GM19397 (cell line): ENCODE data around the gene NUP210L.
"Not testable (repeated sequence)": the region's sequence is repeated elsewhere in the genome, so short reads cannot be mapped to it uniquely, and the experiment has no call there.

Source experiments
- ATAC-seq: cut with Tn5 transposase; IDR thresholded peaks from one replicate; pipeline ENCODE4 v1.9.1; 2021; ENCODE audit warnings: mild to moderate bottlenecking, moderate library complexity; ENCODE audit not compliant: unreplicated experiment

NUP210L gene

DNA sequence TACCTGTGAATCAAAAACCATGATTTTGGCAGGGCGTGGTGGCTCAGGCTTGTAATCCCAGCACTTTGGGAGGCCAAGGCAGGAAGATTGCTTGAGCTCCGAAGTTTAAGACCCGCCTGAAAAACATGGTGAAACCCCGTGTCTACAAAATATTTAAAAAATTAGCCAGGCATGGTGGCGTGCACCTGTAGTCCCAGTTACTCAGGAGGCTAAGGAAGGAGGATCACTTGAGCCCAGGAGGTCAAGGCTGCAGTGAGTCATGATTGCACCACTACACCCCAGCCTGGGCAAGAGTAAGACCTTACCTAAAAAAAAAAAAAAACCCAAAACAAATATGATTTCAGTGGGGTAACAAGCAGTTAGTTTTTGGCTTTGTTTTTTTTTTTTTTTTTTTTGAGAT is 54.7 kb downstream of the NUP210L start:
- ATAC-seq, result not testable (repeated sequence)

DNA sequence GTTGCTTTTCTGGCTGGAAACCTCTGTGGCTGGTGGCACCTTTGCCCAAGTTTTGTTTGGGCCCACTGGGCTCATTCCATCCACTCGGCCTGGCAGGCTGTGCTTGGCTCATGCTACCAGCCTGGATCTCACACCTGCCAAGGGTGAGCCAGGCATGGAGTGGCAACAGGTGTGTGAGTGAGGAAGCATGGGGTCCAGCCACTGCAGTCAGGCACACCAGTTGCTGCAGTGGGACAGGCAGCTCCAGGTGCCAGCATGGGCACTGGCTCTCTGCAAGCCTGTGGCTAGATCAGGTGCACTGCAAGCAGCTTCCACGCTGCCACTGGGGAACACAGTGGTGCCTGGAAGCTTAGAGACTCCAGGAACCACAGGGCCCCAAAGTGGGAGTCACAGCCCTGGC is 57.0 kb downstream of the NUP210L start:
- no peak for ATAC-seq

- no peak for ATAC-seq
Observed at GRCh38 chr1:154095456-154096060, 59.3 kb downstream of the NUP210L start.

GRCh38 chr1:154094411-154094810 is 60.5 kb downstream of the NUP210L start:
- no peak for ATAC-seq

DNA sequence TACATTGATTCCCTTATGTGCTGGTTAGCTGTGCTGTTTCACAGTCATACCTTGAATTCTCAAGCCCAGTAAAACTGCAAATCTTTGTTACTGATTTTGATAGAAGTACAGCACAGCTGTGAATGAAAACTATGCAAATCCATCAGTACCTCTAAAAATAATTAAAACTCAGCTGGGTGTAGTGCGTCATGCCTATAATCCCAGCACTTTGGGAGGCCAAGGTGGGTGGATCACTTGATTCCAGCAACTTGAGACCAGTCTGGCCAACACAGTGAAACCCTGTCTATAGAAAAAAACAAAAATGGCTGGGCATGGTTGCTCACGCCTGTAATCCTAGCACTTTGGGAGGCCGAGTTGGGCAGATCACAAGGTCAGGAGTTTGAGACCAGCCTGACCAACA is 61.2 kb downstream of the NUP210L start:
- no peak for ATAC-seq

DNA sequence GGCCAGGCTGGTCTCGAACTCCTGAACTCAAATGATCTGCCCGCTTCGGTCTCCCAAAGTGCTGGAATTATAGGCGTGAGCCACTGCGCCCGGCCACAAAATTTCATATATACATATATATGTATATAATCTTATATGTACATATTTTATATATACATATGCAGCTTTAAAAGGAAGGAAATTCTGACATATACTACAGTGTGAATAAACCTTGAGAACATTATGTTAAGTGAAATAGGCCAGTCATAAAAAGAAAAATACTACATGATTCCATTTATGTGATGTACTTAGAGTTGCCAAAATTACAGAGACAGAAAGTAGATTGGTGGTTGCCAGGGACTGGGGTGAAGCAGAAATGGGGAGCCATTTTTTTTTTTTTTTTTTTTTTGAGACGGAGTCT is 63.2 kb downstream of the NUP210L start:
- no peak for ATAC-seq

DNA sequence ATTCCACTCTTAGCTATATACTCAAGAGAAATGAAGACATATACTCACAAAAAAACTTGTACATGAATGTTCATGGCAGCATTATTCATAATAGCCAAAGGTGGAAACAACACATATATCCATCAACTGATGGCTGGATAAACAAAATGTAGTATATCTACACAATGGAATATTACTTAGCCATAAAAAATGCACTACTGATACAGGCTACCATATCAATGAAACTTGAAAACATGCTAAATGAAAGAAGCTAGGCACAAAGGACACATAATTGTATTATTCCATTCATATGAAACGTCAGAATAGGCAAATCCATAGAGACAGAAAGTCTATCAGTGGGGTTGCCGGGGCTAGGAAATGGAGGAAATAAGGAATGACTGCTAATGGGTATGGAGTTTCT is 67.3 kb downstream of the NUP210L start:
- no peak for ATAC-seq

- ATAC-seq, result not testable (repeated sequence)
Observed at GRCh38 chr1:154083057-154083456, 71.8 kb downstream of the NUP210L start.

DNA sequence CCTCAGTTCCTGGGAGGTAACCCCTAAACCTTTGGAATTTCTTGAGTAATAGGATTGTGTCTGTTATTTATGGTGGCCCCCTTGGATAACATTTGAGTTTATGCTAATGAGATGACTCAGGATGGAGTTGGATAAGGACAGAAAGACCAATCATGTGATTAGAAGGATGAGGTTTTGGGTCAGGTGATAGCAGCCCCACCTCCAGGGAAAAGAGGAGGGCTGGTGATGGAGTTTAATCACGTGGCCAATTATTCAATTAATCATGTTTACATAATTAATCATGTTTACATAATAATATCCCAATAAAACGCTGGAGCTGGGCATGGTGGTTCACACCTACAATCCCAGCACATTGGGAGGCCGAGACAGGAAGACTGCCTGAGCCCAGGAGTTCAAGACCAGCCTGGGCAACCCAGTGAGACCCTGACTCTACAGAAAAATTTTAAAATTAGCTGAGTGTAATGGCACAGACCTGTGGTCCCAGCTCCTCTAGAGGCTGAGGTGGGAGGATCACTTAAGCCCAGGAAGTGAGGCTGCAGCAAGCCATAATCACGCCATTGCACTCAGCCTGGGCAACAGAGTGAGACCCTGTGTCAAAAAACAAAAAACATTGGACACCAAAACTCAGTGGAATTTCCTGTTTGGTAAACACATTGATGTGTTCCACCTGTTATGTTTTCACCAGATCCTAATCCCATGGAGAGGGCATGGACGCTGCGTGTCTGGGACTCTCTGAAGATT is 73.3 kb downstream of the NUP210L start:
- ATAC-seq, result no peak

GRCh38 chr1:154076413-154076812 is 78.5 kb downstream of the NUP210L start:
- no peak for ATAC-seq

DNA sequence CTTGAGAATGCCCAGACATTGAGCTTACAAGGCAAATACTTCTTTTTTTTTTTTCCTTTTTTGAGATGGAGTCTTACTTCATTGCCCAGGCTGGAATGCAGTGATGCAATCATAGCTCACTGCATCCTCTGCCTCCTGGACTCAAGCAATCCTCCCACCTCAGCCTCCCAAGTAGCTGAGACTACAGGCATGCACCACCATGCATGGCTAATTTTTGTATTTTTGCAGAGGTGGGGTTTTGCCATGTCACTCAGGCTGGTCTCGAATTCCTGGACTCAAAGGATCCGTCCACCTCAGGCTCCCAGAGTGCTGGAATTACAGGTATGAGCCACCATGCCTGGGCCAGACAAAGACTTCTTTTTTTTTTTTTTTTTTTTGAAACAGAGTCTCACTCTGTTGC is 79.1 kb downstream of the NUP210L start:
- no peak for ATAC-seq

GRCh38 chr1:154062309-154062708 is 92.6 kb downstream of the NUP210L start:
- ATAC-seq, result no peak

GRCh38 chr1:154047436-154047835 is 107.4 kb downstream of the NUP210L start:
- not testable (repeated sequence) for ATAC-seq

DNA sequence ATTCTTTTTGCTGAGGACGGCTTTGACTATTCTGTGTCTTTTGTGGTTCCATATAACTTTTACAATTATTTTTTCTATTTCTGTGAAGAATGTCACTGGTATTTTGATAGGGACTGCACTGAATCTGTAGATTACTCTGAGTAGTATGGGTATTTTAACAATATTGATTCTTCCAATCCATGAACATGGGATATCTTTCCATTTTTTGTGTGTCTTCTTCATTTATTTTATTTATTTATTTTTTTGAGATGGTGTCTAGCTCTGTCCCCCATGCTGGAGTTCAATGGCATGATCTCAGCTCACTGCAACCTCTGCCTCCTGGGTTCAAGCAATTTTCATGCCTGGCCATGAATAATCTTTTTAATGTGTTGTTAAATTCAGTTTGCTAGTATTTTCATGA is 121.2 kb downstream of the NUP210L start:
- ATAC-seq, result not testable (repeated sequence)

DNA sequence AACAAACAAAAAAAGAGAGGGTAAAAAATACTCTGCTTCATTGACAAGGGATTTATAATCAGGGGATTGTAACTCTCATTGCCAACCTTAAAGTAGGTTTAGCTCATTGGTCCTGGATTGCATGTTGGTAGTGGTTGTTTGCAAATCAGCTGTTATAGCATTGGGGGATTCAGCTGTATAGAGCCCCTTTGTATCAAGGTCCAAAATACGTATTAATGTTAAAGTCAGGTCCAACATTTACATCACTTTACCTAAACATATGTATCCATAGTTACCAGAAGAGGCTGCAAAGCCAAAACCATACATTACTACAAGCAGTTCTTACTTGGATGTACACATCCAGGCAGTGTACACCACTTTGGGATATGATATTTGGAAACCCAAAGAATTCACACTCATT is 134.9 kb downstream of the NUP210L start:
- no peak for ATAC-seq

- no peak for ATAC-seq
Observed at GRCh38 chr1:154019269-154019668, 135.6 kb downstream of the NUP210L start.

GRCh38 chr1:154014154-154014907 is 140.5 kb downstream of the NUP210L start:
- ATAC-seq, result no peak

GRCh38 chr1:154012543-154012942 is 142.3 kb downstream of the NUP210L start:
- not testable (repeated sequence) for ATAC-seq

- ATAC-seq, result no peak
Observed at GRCh38 chr1:154012129-154012528, 142.7 kb downstream of the NUP210L start.

DNA sequence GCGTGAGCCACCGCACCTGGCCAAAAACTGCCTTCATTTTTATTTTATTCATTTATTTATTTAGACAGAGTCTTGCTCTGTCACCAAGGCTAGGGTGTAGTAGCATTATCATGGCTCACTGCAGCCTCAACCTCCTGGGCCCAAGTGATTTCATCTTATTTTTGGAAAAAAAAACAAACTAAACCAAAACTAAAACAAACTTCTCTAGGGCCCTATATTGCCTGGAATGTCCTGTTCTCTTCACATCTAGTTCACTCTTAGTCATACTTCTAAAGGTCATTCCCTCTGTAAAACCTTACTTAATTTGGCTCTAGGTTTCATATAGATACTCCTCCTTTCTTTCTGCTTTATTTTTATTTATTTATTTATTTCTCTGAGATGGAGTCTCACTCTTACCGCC is 148.7 kb downstream of the NUP210L start:
- no peak for ATAC-seq

DNA sequence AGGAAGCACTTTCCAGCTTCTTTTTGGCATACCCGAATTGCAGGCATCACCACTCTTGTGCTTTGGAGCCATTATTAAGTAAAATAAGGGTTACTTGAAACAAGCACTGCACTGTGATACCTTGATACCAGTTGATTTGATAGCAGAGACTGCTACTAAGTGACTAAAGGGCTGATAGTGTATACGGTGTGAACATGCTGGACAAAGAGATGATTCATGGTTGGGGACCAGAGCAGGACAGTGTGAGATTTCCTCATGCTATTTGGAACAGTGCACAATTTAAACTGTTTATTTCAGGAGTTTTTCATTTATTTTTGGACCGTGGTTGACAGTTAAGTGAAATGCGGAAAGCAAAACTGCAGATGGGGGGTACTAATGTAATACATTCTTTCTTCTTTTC is 154.5 kb downstream of the NUP210L start:
- ATAC-seq, result no peak

DNA sequence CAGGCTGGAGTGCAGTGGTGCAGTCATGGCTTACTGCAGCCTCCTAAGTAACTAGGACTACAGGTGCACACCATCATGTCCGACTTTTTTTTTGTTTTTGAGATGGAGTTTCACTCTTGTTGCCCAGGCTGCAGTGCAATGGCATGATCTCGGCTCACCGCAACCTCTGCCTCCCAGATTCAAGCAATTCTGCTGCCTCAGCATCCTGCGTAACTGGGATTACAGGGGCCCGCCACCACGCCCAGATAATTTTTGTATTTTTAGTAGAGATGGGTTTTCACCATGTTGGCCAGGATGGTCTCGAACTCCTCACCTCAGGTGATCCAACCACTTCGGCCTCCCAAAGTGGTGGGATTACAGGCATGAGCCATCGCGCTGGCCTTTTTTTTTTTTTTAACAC is 158.0 kb downstream of the NUP210L start:
- not testable (repeated sequence) for ATAC-seq
